ENCODE results near the gene LRRC8D. TPM values are rescaled to one million over a fixed set of nuclear protein-coding genes. Genes with fewer than 3 reads are reported as not detected.

LRRC8D gene
- total RNA-seq, 1 experiment from 2014 or later = 43.3 TPM

GRCh38 chr1:89908672-89909436, 88.0 kb downstream of the LRRC8D start:
- no peak for DNase-seq (ENCODE audit: low read depth, low spot score)
- no peak overlapping the region for H3K27ac ChIP-seq (ENCODE audit: low read length)
- no peaks in the 10 kb centered on the region for H3K27me3 ChIP-seq (ENCODE audit: control insufficient read depth, insufficient read depth, low read length)
- in situ Hi-C loops (cut with HindIII; ENCODE audit: low pct_unique_long_range_greater_than_20kb, low sequenced_read_pairs) (no loop called here), intact Hi-C loops (cut with micrococcal nuclease; ENCODE audit: unreplicated experiment) (no loop called here)
- TF ChIP-seq CTCF (IDR thresholded peaks at IDR 0.05) (no peak), REST (IDR thresholded peaks at IDR 0.05; ENCODE audit: insufficient read depth in 1 of 2, low read depth in 2 of 2, low read length in 1 of 2) (no peak), TCF7L2 (IDR thresholded peaks at IDR 0.05; ENCODE audit: low read depth, low read length) (no peak), POLR2AphosphoS5 (IDR thresholded peaks at IDR 0.05; ENCODE audit: low read depth, low read length) (no peak), SIN3A (IDR thresholded peaks at IDR 0.05; ENCODE audit: borderline replicate concordance, insufficient read depth, low read depth, low read length) (no peak)
- no peaks in the 10 kb centered on the region for H3K9me3 ChIP-seq (ENCODE audit: control insufficient read depth, insufficient read depth, low read depth, low read length)
- ATAC-seq = no peak
- H3K36me3 ChIP-seq (ENCODE audit: control insufficient read depth, insufficient read depth, low read length) = no peaks in the 10 kb centered on the region
- CTCF ChIA-PET = interaction anchor here (0.7 kb wide), 1 partner anchor 1049 kb away, joined by 3 read pairs; no protein-coding TSS in a partner anchor
- no TSS peak for BruUV-seq (replicated peaks)
- H3K4me3 ChIP-seq (ENCODE audit: low read depth in 2 of 2, low read length in 2 of 2) = no peak overlapping the region
- POLR2A ChIA-PET = interaction anchor here (0.7 kb wide), 1 partner anchor 17 kb away, joined by 6 read pairs; no protein-coding TSS in a partner anchor
- H3K4me1 ChIP-seq (ENCODE audit: control insufficient read depth, insufficient read depth, low read length) = peaks cover 32% of the 10 kb centered on the region

- intact Hi-C loops (cut with micrococcal nuclease; ENCODE audit: unreplicated experiment) (no loop called here), in situ Hi-C loops (cut with HindIII; ENCODE audit: low pct_unique_long_range_greater_than_20kb, low sequenced_read_pairs) (no loop called here)
- Histone ChIP-seq H3K27me3 (ENCODE audit: control insufficient read depth, insufficient read depth, low read length) (no peaks in the 10 kb centered on the region), H3K4me1 (ENCODE audit: control insufficient read depth, insufficient read depth, low read length) (peaks cover 31% of the 10 kb centered on the region), H3K36me3 (ENCODE audit: control insufficient read depth, insufficient read depth, low read length) (no peaks in the 10 kb centered on the region), H3K27ac (ENCODE audit: low read length) (no peak overlapping the region), H3K9me3 (ENCODE audit: control insufficient read depth, insufficient read depth, low read depth, low read length) (no peaks in the 10 kb centered on the region), H3K4me3 (ENCODE audit: low read depth in 2 of 2, low read length in 2 of 2) (no peak overlapping the region)
- no peak for ATAC-seq
- POLR2A ChIA-PET = interaction anchor here (0.6 kb wide), 1 partner anchor 1200 kb away, joined by 4 read pairs; no protein-coding TSS in a partner anchor
- CTCF ChIA-PET = no interaction called here
- no peak for TF ChIP-seq TCF7L2 (IDR thresholded peaks at IDR 0.05; ENCODE audit: low read depth, low read length)
- TF ChIP-seq POLR2AphosphoS5 (IDR thresholded peaks at IDR 0.05; ENCODE audit: low read depth, low read length) = no peak
- no peak for TF ChIP-seq CTCF (IDR thresholded peaks at IDR 0.05)
- TF ChIP-seq REST (IDR thresholded peaks at IDR 0.05; ENCODE audit: insufficient read depth in 1 of 2, low read depth in 2 of 2, low read length in 1 of 2) = no peak
- no peak for TF ChIP-seq SIN3A (IDR thresholded peaks at IDR 0.05; ENCODE audit: borderline replicate concordance, insufficient read depth, low read depth, low read length)
- no peak for DNase-seq (ENCODE audit: low read depth, low spot score)
- BruUV-seq (replicated peaks) = no TSS peak
Observed at GRCh38 chr1:89910268-89910667, 89.4 kb downstream of the LRRC8D start.

Measured in Panc1 (cell line).